Erythroblast (primary cell): ENCODE results near the gene ETV7.

ENCODE experiments used
- GATA1 ChIP-seq: IDR thresholded peaks from 2 replicates; pipeline ENCODE4 v1.6.1; 2011; ENCODE audit warnings: low read depth, mild to moderate bottlenecking, control low read depth, low read length, moderate library complexity
- POLR2A ChIP-seq: IDR thresholded peaks from 2 replicates; pipeline ENCODE4 v1.6.1; 2011; ENCODE audit warnings: mild to moderate bottlenecking, low read length

- TF ChIP-seq POLR2A (no peak), GATA1 (no peak)
Measured at GRCh38 chr6:36413489-36414480, 26.3 kb upstream of the ETV7 start.
